DMS79 treated with DMSO at 0.1 percent for 48 hours (cell line): ENCODE measurements around the gene INTS1.

Source experiments
- DNase-seq: peaks from one replicate; lab custom pipeline; 2025; lab: John Stamatoyannopoulos, UW

Gene INTS1

GRCh38 chr7:1542841-1543747 is 38.9 kb upstream of the INTS1 start:
- DNase-seq = no peak

- no peak for DNase-seq
Measured at GRCh38 chr7:1542329-1542728, 38.1 kb upstream of the INTS1 start.

DNA sequence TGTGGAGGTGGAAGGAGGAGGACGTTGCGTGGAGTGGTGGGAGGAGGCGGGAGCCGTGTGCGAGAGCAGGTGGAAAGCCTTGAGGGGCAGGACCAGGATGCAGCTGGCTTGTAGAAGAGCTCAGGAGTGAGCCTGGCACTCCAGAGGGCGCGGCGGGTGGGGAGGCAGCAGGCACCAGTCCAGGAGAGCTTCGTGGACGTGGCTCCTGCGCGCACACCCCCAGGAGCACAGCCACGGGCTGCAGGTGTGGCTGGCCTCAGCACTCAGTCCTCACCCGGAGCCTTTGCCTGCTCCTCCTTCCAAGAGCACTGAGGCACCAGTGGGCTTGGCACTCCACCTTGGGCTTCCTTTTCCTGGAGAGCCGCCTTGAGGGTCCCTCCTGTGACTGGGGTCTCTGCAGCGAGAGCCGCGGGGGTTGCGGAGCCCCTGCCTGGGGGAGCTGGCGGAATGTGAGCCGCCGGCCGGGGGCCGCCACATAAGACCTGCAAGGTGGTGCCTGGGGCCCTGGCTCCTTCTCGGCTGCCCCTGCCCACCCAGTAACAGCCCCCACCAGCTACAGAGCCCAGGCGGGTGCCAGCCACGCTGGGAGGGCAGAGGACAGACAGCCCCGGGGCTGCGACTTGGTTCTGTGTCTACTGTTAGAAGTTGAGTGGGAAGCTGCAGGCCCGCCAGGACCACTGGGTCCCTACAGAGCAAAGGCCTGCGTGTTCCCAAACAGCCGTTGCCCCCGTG is 37.4 kb upstream of the INTS1 start:
- DNase-seq = no peak

DNA sequence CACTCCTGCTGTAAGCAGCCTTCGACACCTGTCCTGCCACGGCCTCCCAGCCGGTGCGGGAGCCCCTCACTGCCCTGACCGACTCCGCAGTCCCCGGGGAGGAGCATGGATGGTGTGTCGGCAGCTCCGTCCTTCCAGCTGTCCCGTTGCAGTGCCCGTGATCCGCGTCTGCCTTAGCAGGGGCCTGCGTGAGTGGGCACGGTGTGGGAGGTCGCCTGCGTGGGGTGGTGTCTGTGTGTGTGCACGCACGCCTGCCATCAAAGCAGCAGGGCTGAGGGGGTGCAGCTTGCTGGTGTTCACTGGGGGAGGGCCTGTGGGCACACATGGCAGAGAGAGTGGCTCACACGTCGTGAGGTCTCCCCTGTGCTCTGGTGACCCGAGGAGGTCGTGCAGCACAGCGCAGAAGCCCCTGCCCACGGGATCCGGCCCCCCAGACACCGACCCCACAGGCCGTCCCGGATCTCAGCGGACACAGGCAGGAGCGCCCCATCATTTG is 36.6 kb upstream of the INTS1 start:
- DNase-seq = no peak

DNA sequence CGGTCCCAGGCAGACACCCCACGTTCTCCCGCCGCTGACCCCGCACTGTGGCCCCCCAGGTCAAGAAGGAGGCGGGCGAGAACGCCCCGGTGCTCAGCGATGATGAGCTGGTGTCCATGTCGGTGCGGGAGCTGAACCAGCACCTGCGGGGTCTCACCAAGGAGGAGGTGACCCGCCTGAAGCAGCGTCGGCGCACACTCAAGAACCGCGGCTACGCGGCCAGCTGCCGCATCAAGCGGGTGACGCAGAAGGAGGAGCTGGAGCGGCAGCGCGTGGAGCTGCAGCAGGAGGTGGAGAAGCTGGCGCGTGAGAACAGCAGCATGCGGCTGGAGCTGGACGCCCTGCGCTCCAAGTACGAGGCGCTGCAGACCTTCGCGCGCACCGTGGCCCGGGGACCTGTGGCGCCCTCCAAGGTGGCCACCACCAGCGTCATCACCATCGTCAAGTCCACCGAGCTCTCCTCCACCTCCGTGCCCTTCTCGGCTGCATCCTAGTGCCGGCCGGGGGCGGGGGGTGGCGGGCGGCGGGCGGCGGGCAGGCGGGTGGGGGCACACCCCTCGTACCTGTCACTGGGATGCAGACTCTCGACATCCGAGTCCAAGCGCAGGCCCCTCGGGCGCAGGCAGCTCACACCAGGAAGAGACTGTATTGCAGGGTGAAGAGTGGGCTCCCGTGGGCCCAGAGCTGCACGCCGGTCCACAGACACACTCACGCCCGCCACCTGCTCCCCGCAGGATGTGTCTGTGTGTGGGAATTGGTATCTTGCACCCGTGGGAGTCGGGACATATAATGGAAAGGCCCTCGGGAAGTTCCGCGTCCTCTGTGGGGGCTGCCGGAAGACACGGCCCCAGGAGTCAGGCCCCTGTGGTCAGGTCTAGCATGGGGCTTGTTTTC is 35.9 kb upstream of the INTS1 start:
- DNase-seq = no peak

DNA sequence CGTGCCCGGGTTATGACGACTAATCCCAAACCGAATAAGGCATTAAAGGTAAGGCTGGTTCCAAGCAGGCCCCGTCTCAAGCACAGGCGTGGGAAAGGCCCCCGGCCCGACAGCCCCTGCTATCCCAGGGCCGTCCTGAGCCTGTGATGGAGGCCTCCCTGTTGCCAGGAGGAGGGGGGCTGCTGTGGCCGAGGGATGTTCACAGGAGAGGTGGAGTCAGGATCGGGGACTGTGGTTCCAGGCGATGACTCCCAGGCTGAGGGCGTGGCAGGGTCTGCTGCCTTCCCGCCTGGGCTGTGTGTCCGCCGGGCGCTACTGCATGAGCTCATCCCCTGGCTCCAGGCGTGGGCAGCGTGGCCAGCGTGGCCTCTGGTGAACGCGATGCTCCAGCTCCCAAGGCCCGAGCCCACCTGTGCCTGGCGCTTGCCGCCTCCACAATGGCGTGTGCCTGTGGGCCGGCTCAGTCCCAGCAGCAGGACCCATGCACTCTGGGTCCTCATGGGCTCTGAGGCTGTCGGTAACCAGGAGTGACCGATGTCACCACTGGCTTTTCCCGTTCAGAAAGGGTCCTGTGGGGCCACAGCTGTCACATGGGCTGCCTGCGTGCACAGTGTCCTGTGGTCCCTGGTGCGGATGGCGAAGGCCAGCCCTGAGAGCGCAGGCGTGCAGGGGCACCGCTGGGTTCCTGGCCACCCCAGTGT is 35.1 kb upstream of the INTS1 start:
- no peak for DNase-seq

- DNase-seq = no peak
Measured at GRCh38 chr7:1538544-1539180, 34.5 kb upstream of the INTS1 start.

- DNase-seq = no peak
Measured at GRCh38 chr7:1537535-1538412, 33.6 kb upstream of the INTS1 start.

DNA sequence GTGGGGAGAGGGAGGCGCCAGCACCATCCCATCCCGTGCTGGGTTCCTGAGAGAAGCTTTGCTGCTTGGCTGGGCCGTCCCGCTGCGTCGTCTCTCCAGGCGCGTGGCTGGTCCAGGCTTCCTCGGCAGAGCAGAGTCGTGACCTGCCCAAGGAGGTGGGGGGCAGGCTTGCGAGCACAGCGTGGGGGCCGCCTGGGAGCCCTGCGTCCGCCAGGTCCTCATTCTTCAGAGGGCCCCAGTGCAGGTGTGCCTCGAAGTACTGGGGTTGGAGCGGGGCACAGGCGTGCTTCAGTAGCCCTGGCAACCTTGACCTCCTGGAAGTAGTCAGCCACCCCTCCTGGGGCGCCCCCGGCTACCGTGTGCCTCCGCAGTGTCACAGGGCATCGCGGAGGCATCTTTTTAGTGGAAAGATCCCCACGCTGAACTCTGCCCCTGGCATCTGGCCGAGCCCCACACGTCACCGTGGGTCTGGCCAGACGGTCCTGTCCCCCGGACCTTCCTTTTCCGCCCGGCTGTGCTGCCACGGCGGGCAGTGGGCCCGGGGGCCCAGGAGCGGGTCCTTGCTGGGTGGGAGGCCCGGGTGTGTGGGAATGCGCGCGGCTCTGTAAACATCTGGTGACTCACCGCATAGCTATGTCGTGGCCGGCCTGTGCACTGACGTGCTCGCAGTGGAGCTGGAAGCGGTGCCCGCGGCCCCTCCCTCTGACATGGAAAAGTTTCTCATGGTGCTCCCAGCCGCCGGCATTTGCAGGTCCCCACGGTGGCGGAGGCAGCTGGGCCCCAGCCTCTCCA is 32.8 kb upstream of the INTS1 start:
- DNase-seq = no peak

- no peak for DNase-seq
Measured at GRCh38 chr7:1536455-1536742, 32.2 kb upstream of the INTS1 start.

- DNase-seq = no peak
Measured at GRCh38 chr7:1535701-1536454, 31.7 kb upstream of the INTS1 start.

DNA sequence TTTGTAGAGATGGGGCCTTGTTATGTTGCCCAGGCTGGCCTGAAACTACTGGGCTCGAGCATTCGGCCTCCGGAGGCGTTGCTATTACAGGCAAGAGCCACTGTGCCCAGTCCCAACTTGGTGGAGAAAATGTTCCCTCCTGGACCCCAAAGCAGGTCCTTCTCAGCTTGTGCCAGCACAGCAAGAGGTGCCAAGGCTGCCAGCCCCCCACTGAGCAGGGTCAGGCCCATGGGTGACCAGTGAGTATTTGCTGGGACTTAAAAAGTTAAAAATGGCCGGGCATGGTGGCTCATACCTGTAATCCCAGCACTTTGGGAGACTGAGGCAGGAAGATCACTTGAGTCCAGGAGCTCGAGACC is 30.9 kb upstream of the INTS1 start:
- no peak for DNase-seq

GRCh38 chr7:1534330-1535099 is 30.3 kb upstream of the INTS1 start:
- DNase-seq = no peak

DNA sequence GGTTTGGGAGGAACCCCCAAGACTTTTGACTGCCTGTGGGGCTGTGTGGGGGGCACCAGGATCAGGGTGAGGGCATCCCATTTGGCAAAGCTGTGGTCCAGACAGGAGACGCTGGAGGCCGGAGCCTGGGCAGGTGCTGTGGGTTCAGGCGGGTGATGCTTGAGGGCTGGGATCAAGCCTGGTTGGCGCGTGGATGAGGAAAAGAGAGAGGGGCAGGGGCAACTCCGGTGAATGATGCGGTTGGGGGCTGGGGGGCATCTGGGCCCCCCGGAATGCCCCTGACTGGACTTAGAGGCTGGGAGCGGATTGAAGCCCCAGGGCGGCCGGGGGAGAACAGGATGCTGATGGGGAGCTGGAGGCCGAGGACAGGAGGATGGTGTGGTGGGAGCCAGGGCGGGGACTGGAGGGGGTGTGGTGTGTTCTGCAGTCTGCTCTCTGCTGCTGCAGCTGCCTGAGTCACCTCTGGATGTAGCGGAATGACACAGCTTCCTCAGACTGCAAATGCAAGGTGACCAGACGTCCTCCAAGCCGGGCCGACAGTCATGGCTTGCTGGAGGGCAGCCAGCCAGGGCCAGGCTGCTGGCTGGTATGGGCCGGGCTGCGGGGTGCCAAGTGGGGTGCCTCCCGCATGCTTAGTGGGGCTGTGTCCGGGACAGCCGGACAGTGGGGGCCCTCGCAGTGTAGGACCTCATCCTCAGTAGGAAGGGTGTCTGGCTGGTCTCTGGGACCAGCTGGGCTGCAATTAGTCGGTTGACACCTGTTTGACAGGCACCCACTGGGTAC is 29.5 kb upstream of the INTS1 start:
- no peak for DNase-seq

DNA sequence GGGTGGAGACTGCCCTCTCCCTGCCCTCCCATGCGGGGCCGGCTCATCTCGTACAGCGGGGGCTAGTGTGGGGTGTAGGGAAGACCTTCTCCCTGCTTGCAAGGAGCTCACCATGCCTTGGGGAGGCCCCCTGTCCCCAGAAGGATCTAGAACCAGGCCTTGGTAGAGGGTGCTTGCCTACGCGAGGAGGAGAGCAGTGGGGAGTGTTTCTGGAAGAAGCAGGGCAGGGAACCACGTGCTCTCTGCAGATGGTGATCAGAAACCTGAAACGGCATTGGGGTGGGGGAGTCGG is 29.0 kb upstream of the INTS1 start:
- no peak for DNase-seq

DNA sequence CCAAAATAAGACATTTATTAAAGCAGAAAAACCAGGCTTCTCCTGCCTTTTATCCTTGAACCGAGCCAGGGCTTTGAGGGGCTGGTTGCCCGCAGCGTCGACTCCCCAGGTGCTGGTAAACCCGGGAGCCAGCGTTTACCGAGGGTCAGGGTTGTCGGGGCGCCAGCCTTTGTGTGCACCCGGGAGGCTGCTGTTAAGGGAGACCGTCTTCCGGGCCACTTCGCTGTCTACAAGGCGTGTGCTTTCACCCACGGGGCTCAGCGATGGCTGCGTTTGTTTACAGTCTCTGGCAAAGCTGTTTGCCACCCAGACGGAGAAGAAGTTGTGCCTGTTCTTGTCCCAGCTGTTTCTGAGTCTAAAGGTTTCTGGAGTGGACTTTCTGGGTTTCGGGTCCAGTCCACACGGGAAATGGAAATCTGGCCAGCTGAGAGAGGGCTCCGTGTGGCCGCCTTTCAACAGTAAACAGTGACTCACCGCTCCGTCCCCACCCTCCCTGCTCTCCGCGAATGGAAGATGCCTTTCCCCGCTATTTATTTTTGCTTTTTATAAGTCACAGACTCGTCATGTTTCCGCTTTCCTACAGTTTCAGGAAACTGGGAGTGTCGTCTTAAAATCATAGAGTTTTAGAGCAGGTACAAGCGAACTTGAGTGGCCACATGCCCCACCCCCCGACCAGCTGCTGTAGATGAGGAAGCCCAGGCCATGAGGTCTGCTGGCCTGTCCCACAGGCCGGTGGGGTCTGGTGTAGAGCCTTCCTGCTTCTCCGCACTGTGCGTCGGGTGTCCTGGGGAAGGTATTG is 28.5 kb upstream of the INTS1 start:
- DNase-seq = no peak
